HG02938 (cell line): Measurements from ENCODE around the gene TFDP3.

ENCODE experiments used
- ATAC-seq: cut with Tn5 transposase; IDR thresholded peaks from one replicate; pipeline ENCODE4 v1.9.1; 2021; ENCODE audit warnings: mild to moderate bottlenecking, moderate library complexity; ENCODE audit not compliant: unreplicated experiment

TFDP3 gene

DNA sequence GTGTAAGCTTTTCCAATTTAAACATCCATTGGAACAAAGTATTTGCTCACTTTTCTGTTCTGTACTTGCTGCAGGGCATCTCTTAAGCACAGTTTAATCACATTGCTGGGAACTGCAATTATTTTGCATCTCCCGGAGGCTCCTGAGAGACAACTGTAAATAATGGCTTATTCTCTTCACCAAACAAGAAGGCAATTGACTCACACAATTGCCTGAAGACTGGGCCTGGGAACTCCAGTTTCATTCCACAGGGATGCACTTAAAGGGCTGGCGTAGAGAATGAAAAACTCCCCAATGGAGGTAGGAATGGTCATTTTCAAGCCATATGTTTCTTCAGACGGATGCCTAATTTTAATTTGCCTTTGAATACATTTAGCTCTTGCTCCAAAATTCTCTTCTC is 29.5 kb downstream of the TFDP3 start:
- ATAC-seq: no peak

- ATAC-seq: no peak
Measured at GRCh38 chrX:133185938-133186337, 32.2 kb downstream of the TFDP3 start.

DNA sequence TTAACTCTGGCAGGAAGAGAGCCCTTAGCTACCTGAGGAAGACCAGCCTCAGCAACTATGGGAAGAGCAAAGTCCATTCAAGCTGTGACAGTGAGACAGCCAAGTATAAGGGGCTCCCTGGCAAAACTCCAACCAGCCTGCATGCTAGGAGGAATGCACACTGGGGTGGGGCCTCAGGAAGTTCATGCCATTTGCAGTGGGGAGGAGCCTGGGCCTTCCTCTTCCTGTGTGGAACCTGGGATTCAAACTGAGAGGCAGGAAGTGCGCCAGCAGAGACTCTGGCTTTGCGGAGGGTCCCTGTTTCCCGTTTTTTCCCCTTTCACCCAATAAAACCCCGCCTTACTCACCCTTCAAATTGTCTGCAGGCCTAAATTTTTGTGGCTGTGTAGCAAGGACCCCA is 33.0 kb downstream of the TFDP3 start:
- no peak for ATAC-seq

- ATAC-seq: no peak
Measured at GRCh38 chrX:133183806-133184205, 34.3 kb downstream of the TFDP3 start.

DNA sequence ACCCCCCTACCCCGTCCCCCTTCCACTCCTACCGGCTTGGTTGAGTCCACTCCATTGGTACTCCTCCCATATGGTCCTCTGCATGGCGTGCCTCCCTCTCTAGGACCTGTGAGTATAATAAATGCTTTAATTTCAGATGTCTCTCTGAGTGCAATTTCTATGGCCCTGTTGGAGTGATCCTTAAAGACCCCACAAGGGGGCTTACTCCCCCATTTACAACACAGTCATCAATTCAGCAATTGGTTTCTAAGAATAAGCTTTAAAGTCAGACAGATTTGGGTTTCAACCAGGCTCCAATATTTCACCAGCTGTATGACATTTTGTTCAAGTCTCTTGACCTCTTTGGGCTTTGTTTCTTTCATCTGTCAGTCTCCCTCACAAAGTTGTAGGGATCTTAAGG is 38.7 kb downstream of the TFDP3 start:
- no peak for ATAC-seq

DNA sequence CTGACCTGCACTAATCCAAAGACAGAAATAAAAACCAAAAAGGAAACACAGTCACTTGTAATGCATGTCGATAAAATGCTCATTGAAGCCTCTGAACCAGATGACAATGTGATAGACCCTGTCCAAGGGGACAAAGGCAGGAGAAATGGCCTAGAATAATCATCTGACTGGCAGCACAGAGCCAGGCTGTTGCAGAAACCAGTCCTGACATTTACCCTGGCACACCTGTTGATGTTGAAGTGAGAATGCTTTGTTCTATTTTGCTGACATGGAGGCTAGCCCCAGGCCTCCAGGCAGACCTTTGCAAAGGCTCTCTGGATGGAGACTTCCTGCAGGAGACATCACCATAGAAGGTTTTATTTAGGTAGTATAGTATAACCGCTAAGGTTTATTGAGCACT is 41.0 kb downstream of the TFDP3 start:
- no peak for ATAC-seq

GRCh38 chrX:133175605-133176004 is 42.5 kb downstream of the TFDP3 start:
- ATAC-seq: no peak

DNA sequence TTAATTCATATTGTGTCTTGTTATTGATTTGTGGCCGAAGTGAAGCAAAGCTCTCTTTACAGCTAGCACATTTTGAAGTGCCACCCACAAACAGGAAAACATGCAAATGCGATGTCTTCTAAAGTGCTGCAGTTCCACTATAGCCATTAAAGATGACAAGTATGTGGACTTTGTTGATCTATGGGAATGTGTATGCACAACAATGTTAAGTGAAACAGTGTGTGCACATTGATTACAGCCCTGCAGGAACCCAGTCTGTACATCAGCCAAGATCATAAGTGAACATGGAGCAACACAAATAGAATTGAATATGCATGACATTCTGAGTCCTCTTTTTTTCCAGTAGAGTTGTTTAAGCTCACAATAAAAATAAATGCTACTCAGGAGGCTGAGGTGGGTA is 43.0 kb downstream of the TFDP3 start:
- no peak for ATAC-seq

GRCh38 chrX:133171962-133172708 is 46.0 kb downstream of the TFDP3 start:
- no peak for ATAC-seq
